GM19452 (cell line): ENCODE data around the gene TOMM20.

ENCODE experiments used
- ATAC-seq: cut with Tn5 transposase; IDR thresholded peaks from one replicate; pipeline ENCODE4 v1.9.1; 2021; ENCODE audit not compliant: unreplicated experiment

The TOMM20 gene

GRCh38 chr1:235068158-235069121 is 60.2 kb downstream of the TOMM20 start:
- no peak for ATAC-seq

- no peak for ATAC-seq
These were observed 61.1 kb downstream of the TOMM20 start for GRCh38 chr1:235067396-235068157.

GRCh38 chr1:235063068-235063765 is 65.4 kb downstream of the TOMM20 start:
- ATAC-seq = no peak

GRCh38 chr1:235060607-235061470 is 67.8 kb downstream of the TOMM20 start:
- ATAC-seq = no peak
